Activated CD8-positive, alpha-beta T cell treated with anti-CD3 and anti-CD28 coated beads, Interleukin-2, amount 10 ng/mL, durations not matched to agents 7 days and 5 days (primary cell): ENCODE measurements around the gene KIF26B. TPM values are rescaled to one million over a fixed set of nuclear protein-coding genes. Genes with fewer than 3 reads are reported as not detected.

Source experiments
- ATAC-seq: fragments of 150-1000 bp; cut with Tn5 transposase; one replicate; pipeline ENCODE4 v1.10.0; 2021; ENCODE audit warnings: moderate library complexity
- CTCF ChIA-PET: fragments of 350-600 bp; sonication (Branson Sonifier 250); formaldehyde crosslinking; loops from one replicate; lab custom pipeline; 2021; ENCODE audit warnings: antibody characterized with exemption; lab: Charles Lee
- POLR2A ChIA-PET: fragments of 350-600 bp; sonication (Branson Sonifier 250); formaldehyde crosslinking; loops from one replicate; lab custom pipeline; 2021; ENCODE audit warnings: antibody characterized with exemption; lab: Charles Lee
- DNase-seq: peaks from one replicate; pipeline ENCODE4 v3.0.0-alpha.2; 2020
- H3K27ac Mint-ChIP-seq: one replicate; pipeline ENCODE4 v1.8.0; 2021; ENCODE audit warnings: mild to moderate bottlenecking, mixed read lengths
- H3K27me3 Mint-ChIP-seq: one replicate; pipeline ENCODE4 v1.8.0; 2021; ENCODE audit warnings: low read depth, mixed read lengths
- H3K36me3 Mint-ChIP-seq: one replicate; pipeline ENCODE4 v1.8.0; 2021; ENCODE audit warnings: low read depth, mixed read lengths
- H3K4me1 Mint-ChIP-seq: one replicate; pipeline ENCODE4 v1.8.0; 2021; ENCODE audit warnings: low read depth, mixed read lengths
- H3K4me3 Mint-ChIP-seq: one replicate; pipeline ENCODE4 v1.8.0; 2021; ENCODE audit warnings: mild to moderate bottlenecking, mixed read lengths
- H3K9me3 Mint-ChIP-seq: one replicate; pipeline ENCODE4 v1.8.0; 2022; ENCODE audit warnings: mixed read lengths; ENCODE audit not compliant: insufficient read depth
- total RNA-seq, 2 experiments: library from RNA; stranded (reverse); gene quantifications; one replicate each; pipeline ENCODE4 v1.2.3, GENCODE V29; 2021

KIF26B gene
- total RNA-seq, 2 experiments from 2014 or later, result 0.03 to 0.08 TPM

- Mint-ChIP-seq H3K27me3 (peaks cover 3% of the 10 kb centered on the region), H3K27ac (no peak overlapping the region), H3K36me3 (no peaks in the 10 kb centered on the region), H3K4me3 (no peak overlapping the region), H3K4me1 (no peaks in the 10 kb centered on the region), H3K9me3 (no peaks in the 10 kb centered on the region)
- ChIA-PET CTCF (no interaction called here), POLR2A (no interaction called here)
- DNase-seq (no peak), ATAC-seq (no peak)
These were observed 450.2 kb downstream of the KIF26B start for GRCh38 chr1:245604979-245605378.

- Mint-ChIP-seq H3K4me1 (no peaks in the 10 kb centered on the region), H3K4me3 (no peak overlapping the region), H3K36me3 (no peaks in the 10 kb centered on the region), H3K9me3 (no peaks in the 10 kb centered on the region), H3K27me3 (peaks cover 3% of the 10 kb centered on the region), H3K27ac (no peak overlapping the region)
- CTCF ChIA-PET, result no interaction called here
- no peak for ATAC-seq
- no peak for DNase-seq
- POLR2A ChIA-PET, result no interaction called here
These were observed 450.8 kb downstream of the KIF26B start for GRCh38 chr1:245605480-245606156.

- H3K27ac Mint-ChIP-seq, result no peak overlapping the region
- DNase-seq (no peak), ATAC-seq (no peak)
- ChIA-PET CTCF (no interaction called here), POLR2A (no interaction called here)
- H3K9me3 Mint-ChIP-seq, result no peaks in the 10 kb centered on the region
- no peaks in the 10 kb centered on the region for H3K4me1 Mint-ChIP-seq
- H3K36me3 Mint-ChIP-seq, result no peaks in the 10 kb centered on the region
- no peak overlapping the region for H3K4me3 Mint-ChIP-seq
- H3K27me3 Mint-ChIP-seq, result peaks cover 3% of the 10 kb centered on the region
These were observed 451.5 kb downstream of the KIF26B start for GRCh38 chr1:245606157-245606725.

- no peak overlapping the region for H3K4me3 Mint-ChIP-seq
- POLR2A ChIA-PET, result no interaction called here
- no peaks in the 10 kb centered on the region for H3K36me3 Mint-ChIP-seq
- no peak overlapping the region for H3K27ac Mint-ChIP-seq
- DNase-seq, result no peak
- H3K4me1 Mint-ChIP-seq, result no peaks in the 10 kb centered on the region
- ATAC-seq, result no peak
- CTCF ChIA-PET, result no interaction called here
- H3K27me3 Mint-ChIP-seq, result peaks cover 3% of the 10 kb centered on the region
- H3K9me3 Mint-ChIP-seq, result no peaks in the 10 kb centered on the region
These were observed 453.5 kb downstream of the KIF26B start for GRCh38 chr1:245608271-245608670.

GRCh38 chr1:245609354-245610150 lies 454.8 kb downstream of the KIF26B start:
- no peaks in the 10 kb centered on the region for H3K9me3 Mint-ChIP-seq
- ChIA-PET CTCF (no interaction called here), POLR2A (no interaction called here)
- DNase-seq (no peak), ATAC-seq (no peak)
- H3K27me3 Mint-ChIP-seq, result peaks cover 3% of the 10 kb centered on the region
- H3K4me1 Mint-ChIP-seq, result no peaks in the 10 kb centered on the region
- no peak overlapping the region for H3K4me3 Mint-ChIP-seq
- H3K36me3 Mint-ChIP-seq, result no peaks in the 10 kb centered on the region
- H3K27ac Mint-ChIP-seq, result no peak overlapping the region

GRCh38 chr1:245611251-245611650 lies 456.5 kb downstream of the KIF26B start:
- DNase-seq (no peak), ATAC-seq (no peak)
- Mint-ChIP-seq H3K27me3 (peaks cover 3% of the 10 kb centered on the region), H3K27ac (no peak overlapping the region), H3K4me3 (no peak overlapping the region), H3K36me3 (no peaks in the 10 kb centered on the region), H3K4me1 (no peaks in the 10 kb centered on the region), H3K9me3 (no peaks in the 10 kb centered on the region)
- ChIA-PET CTCF (no interaction called here), POLR2A (no interaction called here)

- no peak for DNase-seq
- Mint-ChIP-seq H3K27me3 (no peaks in the 10 kb centered on the region), H3K9me3 (no peaks in the 10 kb centered on the region), H3K27ac (no peak overlapping the region), H3K4me1 (no peaks in the 10 kb centered on the region), H3K36me3 (no peaks in the 10 kb centered on the region), H3K4me3 (no peak overlapping the region)
- ChIA-PET POLR2A (no interaction called here), CTCF (no interaction called here)
- ATAC-seq, result no peak
These were observed 459.7 kb downstream of the KIF26B start for GRCh38 chr1:245614476-245614875.

GRCh38 chr1:245615001-245615400 lies 460.2 kb downstream of the KIF26B start:
- no peaks in the 10 kb centered on the region for H3K27me3 Mint-ChIP-seq
- CTCF ChIA-PET, result no interaction called here
- H3K4me3 Mint-ChIP-seq, result no peak overlapping the region
- no peaks in the 10 kb centered on the region for H3K9me3 Mint-ChIP-seq
- H3K4me1 Mint-ChIP-seq, result no peaks in the 10 kb centered on the region
- H3K27ac Mint-ChIP-seq, result no peak overlapping the region
- no peaks in the 10 kb centered on the region for H3K36me3 Mint-ChIP-seq
- no peak for ATAC-seq
- POLR2A ChIA-PET, result no interaction called here
- DNase-seq, result no peak

- peaks cover 4% of the 10 kb centered on the region for H3K4me1 Mint-ChIP-seq
- no peaks in the 10 kb centered on the region for H3K9me3 Mint-ChIP-seq
- no peak for DNase-seq
- POLR2A ChIA-PET, result no interaction called here
- no peak overlapping the region for H3K4me3 Mint-ChIP-seq
- CTCF ChIA-PET, result no interaction called here
- no peaks in the 10 kb centered on the region for H3K36me3 Mint-ChIP-seq
- peaks cover 3% of the 10 kb centered on the region for H3K27me3 Mint-ChIP-seq
- no peak overlapping the region for H3K27ac Mint-ChIP-seq
- no peak for ATAC-seq
These were observed 466.8 kb downstream of the KIF26B start for GRCh38 chr1:245621589-245621988.

GRCh38 chr1:245622332-245623014 lies 467.7 kb downstream of the KIF26B start:
- H3K4me1 Mint-ChIP-seq, result peaks cover 4% of the 10 kb centered on the region
- H3K36me3 Mint-ChIP-seq, result no peaks in the 10 kb centered on the region
- ATAC-seq (no peak), DNase-seq (no peak)
- peaks cover 3% of the 10 kb centered on the region for H3K27me3 Mint-ChIP-seq
- H3K27ac Mint-ChIP-seq, result no peak overlapping the region
- H3K9me3 Mint-ChIP-seq, result no peaks in the 10 kb centered on the region
- no peak overlapping the region for H3K4me3 Mint-ChIP-seq
- POLR2A ChIA-PET, result no interaction called here
- CTCF ChIA-PET, result no interaction called here

- ATAC-seq, result no peak
- peaks cover 3% of the 10 kb centered on the region for H3K27me3 Mint-ChIP-seq
- H3K9me3 Mint-ChIP-seq, result peaks cover 33% of the 10 kb centered on the region
- ChIA-PET POLR2A (no interaction called here), CTCF (no interaction called here)
- no peak overlapping the region for H3K27ac Mint-ChIP-seq
- H3K36me3 Mint-ChIP-seq, result no peaks in the 10 kb centered on the region
- H3K4me1 Mint-ChIP-seq, result no peaks in the 10 kb centered on the region
- no peak for DNase-seq
- no peak overlapping the region for H3K4me3 Mint-ChIP-seq
These were observed 486.6 kb downstream of the KIF26B start for GRCh38 chr1:245641384-245641783.

GRCh38 chr1:245645406-245645805 lies 490.6 kb downstream of the KIF26B start:
- DNase-seq (no peak), ATAC-seq (no peak)
- H3K9me3 Mint-ChIP-seq, result peaks cover 24% of the 10 kb centered on the region
- POLR2A ChIA-PET, result no interaction called here
- CTCF ChIA-PET, result no interaction called here
- H3K4me1 Mint-ChIP-seq, result no peaks in the 10 kb centered on the region
- no peak overlapping the region for H3K4me3 Mint-ChIP-seq
- H3K27me3 Mint-ChIP-seq, result peaks cover 2% of the 10 kb centered on the region
- H3K27ac Mint-ChIP-seq, result no peak overlapping the region
- no peaks in the 10 kb centered on the region for H3K36me3 Mint-ChIP-seq
